PFSK-1 (cell line): ENCODE measurements around the gene ACOX3.

ENCODE experiments used
- FOXP2 ChIP-seq: optimal IDR thresholded peaks from 2 replicates; pipeline ENCODE3; 2011; ENCODE audit warnings: borderline replicate concordance, control low read depth, inconsistent platforms; ENCODE audit not compliant: insufficient read depth; ENCODE audit errors: extremely low read length, extremely low read depth
- POLR2AphosphoS5 ChIP-seq: IDR thresholded peaks from 2 replicates; pipeline ENCODE4 v1.6.1; 2012; ENCODE audit warnings: low read depth, mild to moderate bottlenecking, control low read depth, low read length, moderate library complexity
- SIN3A ChIP-seq: IDR thresholded peaks from 2 replicates; pipeline ENCODE4 v1.6.1; 2012; ENCODE audit warnings: mild to moderate bottlenecking, low read length, moderate library complexity, borderline replicate concordance; ENCODE audit not compliant: insufficient read depth
- TAF1 ChIP-seq: IDR thresholded peaks from 2 replicates; pipeline ENCODE4 v1.6.1; 2012; ENCODE audit warnings: low read length, control low read depth, borderline replicate concordance; ENCODE audit not compliant: insufficient read depth
- TF ChIP-seq, protein P1 (sequence below), 2 experiments: IDR thresholded peaks; 2 replicates each; pipeline versions ENCODE4 v1.6.1 to v1.8.0; 2011 to 2012; ENCODE audit warnings: low read depth in 2 of 2, low read length in 2 of 2, control low read depth in 1 of 2, inconsistent platforms in 1 of 2, mild to moderate bottlenecking in 1 of 2, moderate library complexity in 1 of 2; ENCODE audit not compliant: insufficient read depth in 1 of 2

Gene ACOX3

GRCh38 chr4:8433136-8433535 is 7.4 kb downstream of the ACOX3 start:
- TF ChIP-seq SIN3A (no peak), TAF1 (no peak), POLR2AphosphoS5 (no peak), FOXP2 (no peak)
- TF ChIP-seq, protein P1, sequence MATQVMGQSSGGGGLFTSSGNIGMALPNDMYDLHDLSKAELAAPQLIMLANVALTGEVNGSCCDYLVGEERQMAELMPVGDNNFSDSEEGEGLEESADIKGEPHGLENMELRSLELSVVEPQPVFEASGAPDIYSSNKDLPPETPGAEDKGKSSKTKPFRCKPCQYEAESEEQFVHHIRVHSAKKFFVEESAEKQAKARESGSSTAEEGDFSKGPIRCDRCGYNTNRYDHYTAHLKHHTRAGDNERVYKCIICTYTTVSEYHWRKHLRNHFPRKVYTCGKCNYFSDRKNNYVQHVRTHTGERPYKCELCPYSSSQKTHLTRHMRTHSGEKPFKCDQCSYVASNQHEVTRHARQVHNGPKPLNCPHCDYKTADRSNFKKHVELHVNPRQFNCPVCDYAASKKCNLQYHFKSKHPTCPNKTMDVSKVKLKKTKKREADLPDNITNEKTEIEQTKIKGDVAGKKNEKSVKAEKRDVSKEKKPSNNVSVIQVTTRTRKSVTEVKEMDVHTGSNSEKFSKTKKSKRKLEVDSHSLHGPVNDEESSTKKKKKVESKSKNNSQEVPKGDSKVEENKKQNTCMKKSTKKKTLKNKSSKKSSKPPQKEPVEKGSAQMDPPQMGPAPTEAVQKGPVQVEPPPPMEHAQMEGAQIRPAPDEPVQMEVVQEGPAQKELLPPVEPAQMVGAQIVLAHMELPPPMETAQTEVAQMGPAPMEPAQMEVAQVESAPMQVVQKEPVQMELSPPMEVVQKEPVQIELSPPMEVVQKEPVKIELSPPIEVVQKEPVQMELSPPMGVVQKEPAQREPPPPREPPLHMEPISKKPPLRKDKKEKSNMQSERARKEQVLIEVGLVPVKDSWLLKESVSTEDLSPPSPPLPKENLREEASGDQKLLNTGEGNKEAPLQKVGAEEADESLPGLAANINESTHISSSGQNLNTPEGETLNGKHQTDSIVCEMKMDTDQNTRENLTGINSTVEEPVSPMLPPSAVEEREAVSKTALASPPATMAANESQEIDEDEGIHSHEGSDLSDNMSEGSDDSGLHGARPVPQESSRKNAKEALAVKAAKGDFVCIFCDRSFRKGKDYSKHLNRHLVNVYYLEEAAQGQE (IDR thresholded peaks at IDR 0.05; ENCODE audit: insufficient read depth in 1 of 2, low read depth in 2 of 2, low read length in 2 of 2), result no peak

DNA sequence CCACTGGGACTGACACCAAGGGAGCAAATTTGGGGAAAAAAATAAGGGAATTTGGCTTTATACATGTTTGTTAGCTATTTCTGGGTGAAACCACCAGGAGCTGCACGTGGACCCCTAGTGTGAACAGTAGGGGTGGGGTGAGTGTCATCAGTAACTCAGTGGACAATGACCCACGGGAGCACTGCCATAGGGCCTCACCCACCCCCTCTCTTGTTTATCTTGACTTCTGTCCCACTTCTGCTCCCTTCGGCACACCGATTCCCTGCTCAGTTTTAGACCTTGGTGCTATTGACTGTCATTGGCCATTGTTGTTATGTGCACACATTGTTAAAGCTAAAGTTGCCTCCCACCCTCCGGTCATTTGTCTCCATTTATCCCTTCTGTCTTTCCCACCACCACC is 9.0 kb downstream of the ACOX3 start:
- TF ChIP-seq TAF1 (no peak), FOXP2 (no peak), POLR2AphosphoS5 (no peak), SIN3A (no peak)
- TF ChIP-seq, protein P1 (IDR thresholded peaks at IDR 0.05; ENCODE audit: insufficient read depth in 1 of 2, low read depth in 2 of 2, low read length in 2 of 2), result no peak

DNA sequence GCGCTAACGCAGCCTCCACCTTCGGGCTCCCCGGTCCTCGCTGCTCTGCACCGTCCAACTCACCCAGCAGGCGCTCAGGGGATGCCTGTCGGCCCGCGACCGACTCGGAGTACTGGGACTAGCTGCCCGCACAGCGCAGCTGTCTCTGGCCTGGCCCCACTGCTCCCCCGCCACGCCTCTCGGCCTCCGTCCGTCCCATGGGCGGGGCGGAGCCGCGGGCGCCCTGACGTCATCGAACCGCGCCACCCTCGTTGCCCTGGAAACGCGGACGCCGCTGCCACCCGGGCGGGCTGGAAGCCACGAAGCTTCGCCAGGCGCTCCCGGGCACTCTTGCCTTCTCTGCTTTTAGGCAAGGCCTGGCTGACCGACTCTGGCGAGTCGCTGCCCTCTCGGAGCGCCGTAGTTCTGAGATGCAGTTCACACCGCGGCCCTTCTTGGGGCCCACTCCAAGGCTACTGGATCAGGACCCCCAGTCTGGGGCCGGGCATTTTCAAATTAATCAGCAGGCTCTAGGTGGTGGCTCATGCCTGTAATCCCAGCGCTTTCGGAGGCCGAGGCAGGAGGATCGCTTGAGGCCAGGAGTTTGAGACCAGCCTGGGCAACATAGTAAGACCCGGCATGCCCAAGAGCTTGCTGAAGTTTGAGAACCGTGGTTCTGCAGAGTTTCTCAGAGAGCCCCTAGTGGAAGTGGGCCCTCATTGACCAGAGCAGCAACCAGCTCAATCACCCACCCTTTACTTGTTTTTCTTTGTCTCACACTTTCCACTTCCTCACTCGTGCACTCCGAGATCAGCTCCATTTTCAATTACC is 12.0 kb downstream of the ACOX3 start:
- TF ChIP-seq FOXP2, result peak; percentile 88
- TF ChIP-seq TAF1, result 0 out of 2 replicates have a peak, but pooled peaks have one; percentile 44
- TF ChIP-seq, protein P1 (IDR thresholded peaks at IDR 0.05; ENCODE audit: insufficient read depth in 1 of 2, low read depth in 2 of 2, low read length in 2 of 2), result no peak
- peak; percentile 71 for TF ChIP-seq POLR2AphosphoS5
- TF ChIP-seq SIN3A, result peak; percentile 97; the same call in 1 of the 2 replicates

DNA sequence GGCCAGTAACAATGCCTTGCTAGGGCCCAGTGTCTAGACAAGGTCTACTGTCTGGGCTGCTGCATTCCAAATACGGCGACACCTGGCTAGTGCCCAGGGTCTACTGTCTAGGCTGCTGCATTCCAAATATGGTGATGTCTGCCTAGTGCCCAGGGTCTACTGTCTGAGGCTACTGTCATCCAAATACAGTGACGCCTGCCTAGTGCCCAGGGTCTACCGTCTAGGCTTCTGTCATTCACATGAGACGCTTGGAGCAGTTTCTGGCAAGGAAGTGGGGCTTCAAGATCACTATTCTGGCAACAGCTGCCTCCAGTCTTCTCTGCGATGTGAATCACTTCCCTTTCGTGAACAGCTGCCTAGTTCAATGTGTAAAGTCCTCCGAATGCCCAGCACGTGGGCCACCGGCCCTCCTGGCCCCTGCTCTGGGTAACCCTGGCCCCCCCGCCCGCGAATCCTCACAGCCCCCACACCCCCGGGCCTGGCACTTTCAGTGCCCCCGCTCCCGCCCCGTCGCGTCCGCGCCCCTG is 12.7 kb downstream of the ACOX3 start:
- TF ChIP-seq TAF1 (no peak), FOXP2 (no peak), SIN3A (no peak), POLR2AphosphoS5 (no peak)
- TF ChIP-seq, protein P1 (IDR thresholded peaks at IDR 0.05; ENCODE audit: insufficient read depth in 1 of 2, low read depth in 2 of 2, low read length in 2 of 2), result no peak
